Brain microvascular endothelial cell (primary cell): Measurements from ENCODE around the gene NOBOX.
"Not testable (repeated sequence)": the region's sequence is repeated elsewhere in the genome, so short reads cannot be mapped to it uniquely, and the experiment has no call there.

Source experiments
- DNase-seq: peaks from one replicate; pipeline ENCODE4 v3.0.0-alpha.2; 2020
- H3K27ac ChIP-seq: fragments of 250-450 bp; sonication (Bioruptor Pico); 2 replicates; pipeline ENCODE4 v1.5.1; 2020; ENCODE audit warnings: mild to moderate bottlenecking, moderate library complexity
- H3K27me3 ChIP-seq: fragments of 250-450 bp; sonication (Bioruptor Pico); replicated peaks from 2 replicates; pipeline ENCODE4 v1.5.1; 2020; ENCODE audit warnings: mild to moderate bottlenecking
- H3K36me3 ChIP-seq: fragments of 250-450 bp; sonication (Bioruptor Pico); replicated peaks from 2 replicates; pipeline ENCODE4 v1.5.1; 2020; ENCODE audit warnings: mild to moderate bottlenecking
- H3K4me3 ChIP-seq: 2 replicates; pipeline ENCODE4 v1.5.1; 2011; ENCODE audit warnings: low read depth, mild to moderate bottlenecking, control low read depth, low read length, moderate library complexity
- in situ Hi-C: cut with HindIII; loops from 2 replicates; pipeline ENCODE4 v1.10.0; 2017; ENCODE audit warnings: low sequenced_read_pairs, low pct_ligation_motif_present
- TF ChIP-seq, protein P1 (sequence below): IDR thresholded peaks from 2 replicates; pipeline ENCODE4 v1.5.1; 2011; ENCODE audit warnings: low read depth, mild to moderate bottlenecking, moderate library complexity, low read length, control low read depth, inconsistent platforms; ENCODE audit errors: missing control alignments

NOBOX gene

DNA sequence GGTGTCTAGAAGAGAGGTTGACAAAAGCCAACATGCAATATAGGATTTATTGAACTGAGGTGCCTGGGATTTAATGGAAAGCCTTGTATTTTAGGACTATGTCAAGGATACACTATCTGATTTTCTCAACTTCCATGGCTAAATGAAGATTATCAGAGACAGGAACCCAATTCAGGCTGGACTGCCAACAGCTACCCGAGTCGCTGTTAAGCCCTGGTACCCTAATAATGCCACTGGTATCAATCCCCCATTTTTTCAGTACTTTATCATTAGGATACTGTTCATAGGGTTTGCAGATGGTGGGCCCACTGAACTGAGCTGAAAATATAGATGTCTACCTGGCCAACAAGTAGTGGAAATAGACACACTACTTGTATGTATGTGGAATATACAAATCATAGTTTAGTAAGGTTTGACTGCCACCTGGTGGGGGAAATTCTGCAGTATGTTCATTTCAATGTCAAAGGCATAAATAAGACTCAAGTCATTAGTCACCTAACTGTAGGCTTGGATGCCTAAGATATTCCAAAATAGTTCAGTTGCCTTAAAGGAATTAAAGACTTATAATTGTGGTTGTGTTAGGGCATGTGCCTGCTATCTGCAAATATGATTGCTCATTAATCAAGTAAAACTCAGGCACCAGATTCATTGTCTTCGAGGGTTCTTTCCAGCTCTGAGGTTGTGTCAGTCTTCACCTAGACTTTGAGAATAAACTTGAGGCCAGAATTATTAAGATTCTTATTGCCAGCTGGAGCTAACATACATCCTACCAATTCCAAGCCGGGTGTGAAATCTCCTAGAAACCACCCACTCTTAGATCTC is 34.1 kb upstream of the NOBOX start:
- peak; percentile 86 for DNase-seq
- Histone ChIP-seq H3K27me3 (no peaks in the 10 kb centered on the region), H3K36me3 (no peaks in the 10 kb centered on the region), H3K4me3 (no peak overlapping the region), H3K27ac (no peak overlapping the region)
- TF ChIP-seq, protein P1, sequence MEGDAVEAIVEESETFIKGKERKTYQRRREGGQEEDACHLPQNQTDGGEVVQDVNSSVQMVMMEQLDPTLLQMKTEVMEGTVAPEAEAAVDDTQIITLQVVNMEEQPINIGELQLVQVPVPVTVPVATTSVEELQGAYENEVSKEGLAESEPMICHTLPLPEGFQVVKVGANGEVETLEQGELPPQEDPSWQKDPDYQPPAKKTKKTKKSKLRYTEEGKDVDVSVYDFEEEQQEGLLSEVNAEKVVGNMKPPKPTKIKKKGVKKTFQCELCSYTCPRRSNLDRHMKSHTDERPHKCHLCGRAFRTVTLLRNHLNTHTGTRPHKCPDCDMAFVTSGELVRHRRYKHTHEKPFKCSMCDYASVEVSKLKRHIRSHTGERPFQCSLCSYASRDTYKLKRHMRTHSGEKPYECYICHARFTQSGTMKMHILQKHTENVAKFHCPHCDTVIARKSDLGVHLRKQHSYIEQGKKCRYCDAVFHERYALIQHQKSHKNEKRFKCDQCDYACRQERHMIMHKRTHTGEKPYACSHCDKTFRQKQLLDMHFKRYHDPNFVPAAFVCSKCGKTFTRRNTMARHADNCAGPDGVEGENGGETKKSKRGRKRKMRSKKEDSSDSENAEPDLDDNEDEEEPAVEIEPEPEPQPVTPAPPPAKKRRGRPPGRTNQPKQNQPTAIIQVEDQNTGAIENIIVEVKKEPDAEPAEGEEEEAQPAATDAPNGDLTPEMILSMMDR = peak; percentile 48
- in situ Hi-C loops = no loop called here

DNA sequence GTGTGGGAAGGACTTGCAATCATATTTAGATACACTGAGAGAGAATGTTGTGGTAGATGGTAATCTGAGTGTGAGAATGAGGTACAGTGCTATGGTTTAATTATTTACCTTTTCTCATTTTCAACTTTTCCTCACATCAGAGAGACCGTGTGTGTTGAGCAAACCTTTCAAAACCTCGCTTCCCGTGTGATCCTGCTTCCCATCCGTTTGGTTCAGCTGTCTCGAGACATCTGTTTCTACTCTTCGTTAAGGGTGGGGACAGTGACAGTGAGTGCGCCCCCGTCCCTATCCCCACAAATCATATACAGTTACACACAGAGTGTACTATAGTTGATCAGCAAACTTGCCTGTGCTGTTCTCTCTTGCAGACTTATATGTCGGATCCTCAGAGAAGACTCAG is 33.0 kb upstream of the NOBOX start:
- in situ Hi-C loops = no loop called here
- no peaks in the 10 kb centered on the region for H3K27me3 ChIP-seq
- no peak overlapping the region for H3K4me3 ChIP-seq
- no peak overlapping the region for H3K27ac ChIP-seq
- no peak for DNase-seq
- no peaks in the 10 kb centered on the region for H3K36me3 ChIP-seq
- TF ChIP-seq, protein P1 = no peak

DNA sequence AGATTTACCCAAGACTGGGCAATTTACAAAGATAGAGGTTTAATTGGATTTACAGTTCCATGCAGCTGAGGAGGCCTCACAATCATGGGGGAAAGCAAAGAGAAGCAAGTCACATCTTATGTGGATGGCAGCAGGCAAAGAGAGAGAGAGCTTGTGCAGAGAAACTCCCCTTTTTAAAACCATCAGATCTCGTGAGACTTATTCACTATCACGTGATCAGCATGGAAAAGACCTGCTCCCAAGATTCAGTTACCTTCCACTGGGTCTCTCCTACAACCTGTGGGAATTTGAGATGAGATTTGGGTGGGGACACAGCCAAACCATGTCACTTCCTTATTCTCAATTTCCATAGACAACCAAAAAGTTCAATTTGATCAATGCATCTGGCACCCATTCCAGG is 24.9 kb upstream of the NOBOX start:
- no peak for DNase-seq
- Histone ChIP-seq H3K4me3 (no peak overlapping the region), H3K27ac (no peak overlapping the region), H3K27me3 (no peaks in the 10 kb centered on the region), H3K36me3 (no peaks in the 10 kb centered on the region)
- in situ Hi-C loops = no loop called here
- TF ChIP-seq, protein P1 = no peak

DNA sequence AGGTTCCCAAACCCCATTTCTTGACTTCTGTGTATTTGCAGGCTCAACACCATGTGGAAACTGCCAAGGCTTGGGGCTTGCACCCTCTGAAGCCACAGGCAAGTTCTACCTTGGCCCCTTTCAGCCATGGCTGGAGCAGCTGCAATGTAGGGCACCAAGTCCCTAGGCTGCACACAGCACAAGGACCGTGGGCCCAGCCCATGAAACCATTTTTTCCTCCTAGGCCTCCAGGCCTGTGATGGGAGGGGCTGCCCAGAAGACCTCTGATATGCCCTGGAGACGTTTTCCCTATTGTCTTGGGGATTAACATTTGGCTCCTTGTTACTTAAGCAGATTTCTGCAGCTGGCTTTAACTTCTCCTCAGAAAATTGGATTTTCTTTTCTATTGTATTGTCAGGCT is 24.0 kb upstream of the NOBOX start:
- H3K27ac ChIP-seq, H3K27me3 ChIP-seq, in situ Hi-C loops, DNase-seq, H3K4me3 ChIP-seq, H3K36me3 ChIP-seq: not testable (repeated sequence)

DNA sequence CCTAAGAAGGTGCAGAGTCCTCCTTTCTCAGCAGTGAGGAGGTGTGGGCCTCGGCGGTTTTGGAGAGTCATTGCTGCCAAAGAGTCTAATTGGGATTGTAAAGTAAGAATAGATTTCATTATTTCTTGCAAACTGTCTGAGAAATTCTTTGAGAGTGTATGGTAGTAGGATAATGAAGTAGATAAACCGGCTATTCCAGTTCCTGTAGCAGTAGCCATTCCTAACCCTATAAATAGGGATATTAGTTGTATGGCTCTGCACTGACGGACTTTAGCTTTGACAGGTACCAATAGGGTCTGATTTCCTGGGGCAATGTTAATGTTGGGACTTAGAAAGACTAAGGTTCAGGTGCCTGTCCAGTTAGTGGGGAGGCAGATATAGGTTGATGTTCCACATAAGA is 15.4 kb upstream of the NOBOX start:
- DNase-seq, H3K36me3 ChIP-seq, H3K4me3 ChIP-seq, in situ Hi-C loops, H3K27ac ChIP-seq, H3K27me3 ChIP-seq: not testable (repeated sequence)

DNA sequence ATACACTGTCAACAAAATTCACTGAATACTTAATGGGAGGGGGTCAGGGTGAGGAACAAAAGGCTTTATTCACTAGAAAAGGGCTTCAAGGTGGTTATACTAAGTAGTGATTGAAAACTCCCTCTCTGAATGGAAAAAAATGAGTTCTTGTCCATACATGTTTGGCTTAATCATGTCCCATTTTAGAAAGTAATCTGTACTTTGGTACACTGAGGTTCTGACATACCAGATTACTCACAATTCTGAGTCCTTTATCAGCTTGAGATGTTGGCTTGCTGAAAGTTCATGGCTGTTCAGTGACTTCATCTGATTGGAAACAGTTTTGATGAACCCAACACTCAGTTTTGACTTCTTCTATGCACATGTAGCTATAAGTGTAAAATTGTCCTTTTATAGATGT is 12.8 kb upstream of the NOBOX start:
- Histone ChIP-seq H3K27ac (no peak overlapping the region), H3K27me3 (no peaks in the 10 kb centered on the region), H3K36me3 (no peaks in the 10 kb centered on the region), H3K4me3 (no peak overlapping the region)
- in situ Hi-C loops = no loop called here
- DNase-seq = peak; percentile 10
- TF ChIP-seq, protein P1 = no peak

DNA sequence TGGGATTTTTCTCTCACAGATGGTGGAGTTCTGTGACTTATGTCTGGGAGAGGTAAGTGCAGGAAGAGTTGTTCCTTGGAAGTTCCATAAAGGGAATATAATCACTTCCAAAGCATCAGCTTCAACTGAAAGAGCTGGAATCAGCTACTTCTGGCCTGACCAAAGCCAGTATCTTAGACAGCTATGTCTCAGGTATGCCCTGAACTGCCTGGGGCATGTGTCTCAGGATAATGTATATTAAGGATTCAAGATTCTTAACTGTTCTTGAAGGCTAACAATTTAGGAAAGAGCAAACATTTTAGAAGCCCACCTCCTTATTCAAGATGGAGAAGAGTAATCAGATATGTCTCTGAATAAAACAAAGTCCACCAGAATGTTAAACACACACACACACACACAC is 12.4 kb upstream of the NOBOX start:
- TF ChIP-seq, protein P1 = no peak
- Histone ChIP-seq H3K27ac (no peak overlapping the region), H3K36me3 (no peaks in the 10 kb centered on the region), H3K27me3 (no peaks in the 10 kb centered on the region), H3K4me3 (no peak overlapping the region)
- no peak for DNase-seq
- in situ Hi-C loops = no loop called here
